HG02884 (cell line): ENCODE results near the gene MED14.

Experiments
- ATAC-seq: cut with Tn5 transposase; IDR thresholded peaks from one replicate; pipeline ENCODE4 v1.9.1; 2021; ENCODE audit warnings: mild to moderate bottlenecking, moderate library complexity; ENCODE audit not compliant: unreplicated experiment

MED14 gene

DNA sequence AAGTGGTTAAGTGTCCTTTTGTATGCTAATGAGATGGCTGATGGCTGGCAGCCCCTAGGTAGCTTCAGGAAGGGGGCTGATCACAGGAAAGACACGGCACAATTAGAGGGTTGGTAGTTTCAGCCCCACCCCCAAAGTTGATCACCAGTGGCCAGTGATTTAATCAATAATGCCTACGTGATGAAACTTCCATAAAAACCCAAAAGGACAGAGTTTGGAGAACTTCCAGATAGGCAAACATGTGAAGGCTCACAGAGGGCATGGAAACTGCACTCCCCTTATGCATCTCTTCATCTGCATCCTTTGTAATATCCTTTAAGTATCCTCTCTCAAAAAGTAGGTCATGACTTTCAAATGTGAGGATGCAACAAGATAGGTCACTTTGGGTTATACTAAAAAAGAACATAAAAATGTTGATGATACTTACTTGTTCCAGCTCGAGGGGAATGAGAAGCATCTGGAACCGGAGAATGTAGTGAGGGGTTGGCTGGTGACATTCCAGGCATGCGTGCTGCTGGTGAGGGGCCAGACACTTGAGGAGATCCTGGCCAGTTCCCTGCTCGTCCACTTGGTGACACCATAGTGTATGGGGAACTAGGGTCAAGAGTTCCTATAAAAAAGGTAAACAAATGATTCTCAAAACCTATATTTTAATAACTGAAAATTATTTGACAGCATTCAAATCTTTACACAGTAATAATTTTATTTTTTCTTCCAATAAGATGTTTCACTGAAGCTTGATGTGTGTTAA is 71.3 kb downstream of the MED14 start:
- ATAC-seq = no peak

DNA sequence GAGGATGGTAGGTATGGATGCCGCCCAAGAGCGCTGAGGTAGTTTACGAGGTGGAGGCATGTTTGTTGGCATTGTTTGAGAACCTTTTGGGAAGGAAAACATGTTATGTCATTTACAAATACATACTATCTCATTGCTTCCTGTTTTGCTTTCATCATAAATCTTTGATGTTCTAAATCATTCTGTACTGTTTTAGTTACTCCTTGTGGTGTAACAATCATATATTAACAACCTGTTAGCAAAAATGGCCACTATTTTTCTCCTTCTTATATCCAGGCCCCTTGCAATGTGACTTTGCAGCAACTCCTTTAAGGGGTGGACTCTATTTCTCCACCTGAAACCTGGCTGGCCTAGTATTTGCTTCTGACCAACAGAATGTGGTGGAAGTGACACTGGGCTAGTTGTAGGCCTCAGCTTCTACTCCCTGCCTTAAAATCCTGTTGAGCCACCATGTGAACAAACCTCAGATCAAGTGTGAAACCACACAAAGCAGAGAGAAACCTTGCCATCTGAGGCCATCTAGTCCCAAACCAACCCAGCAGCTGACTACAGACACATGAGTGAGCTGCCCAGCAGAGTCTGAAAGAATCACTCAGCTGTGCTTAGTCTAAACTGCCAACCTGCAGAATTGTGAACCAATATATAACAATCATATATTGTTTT is 72.1 kb downstream of the MED14 start:
- no peak for ATAC-seq

DNA sequence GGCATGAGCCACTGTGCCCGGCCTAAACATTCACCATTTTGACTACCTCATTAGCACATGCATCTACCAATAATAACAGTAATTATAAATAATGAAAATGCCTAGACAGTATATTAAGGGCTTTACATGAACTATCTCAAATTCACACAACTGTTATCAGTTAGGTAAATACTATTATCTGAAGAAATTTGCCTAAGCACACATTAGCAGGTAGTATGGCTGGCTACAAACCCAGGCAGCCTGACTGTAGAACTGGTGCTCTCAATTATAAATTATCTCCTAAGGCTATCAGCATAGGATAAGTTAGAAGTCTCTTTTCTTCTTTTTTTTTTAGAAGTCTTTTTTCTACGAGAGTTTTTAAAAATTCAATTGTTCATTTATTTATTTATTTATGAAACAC is 73.9 kb downstream of the MED14 start:
- ATAC-seq = no peak

DNA sequence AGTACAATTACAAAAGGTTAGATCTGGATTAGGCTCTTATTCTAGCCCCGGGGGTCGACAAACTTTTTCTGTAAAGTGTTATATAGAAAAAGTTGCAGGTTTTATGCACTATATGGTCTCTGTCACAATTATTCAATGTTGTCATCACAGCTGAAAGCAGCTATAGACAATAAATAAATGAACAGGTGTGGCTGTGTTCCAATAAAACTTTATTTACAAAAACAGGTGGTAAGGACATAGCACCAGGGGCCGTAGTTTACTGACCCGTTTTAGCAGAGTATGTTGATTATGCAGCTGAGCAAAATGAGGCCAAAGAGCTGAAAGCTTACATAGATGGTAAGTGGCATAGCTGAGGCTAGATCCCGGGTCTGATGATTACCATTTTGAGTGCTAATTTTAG is 75.0 kb downstream of the MED14 start:
- no peak for ATAC-seq

DNA sequence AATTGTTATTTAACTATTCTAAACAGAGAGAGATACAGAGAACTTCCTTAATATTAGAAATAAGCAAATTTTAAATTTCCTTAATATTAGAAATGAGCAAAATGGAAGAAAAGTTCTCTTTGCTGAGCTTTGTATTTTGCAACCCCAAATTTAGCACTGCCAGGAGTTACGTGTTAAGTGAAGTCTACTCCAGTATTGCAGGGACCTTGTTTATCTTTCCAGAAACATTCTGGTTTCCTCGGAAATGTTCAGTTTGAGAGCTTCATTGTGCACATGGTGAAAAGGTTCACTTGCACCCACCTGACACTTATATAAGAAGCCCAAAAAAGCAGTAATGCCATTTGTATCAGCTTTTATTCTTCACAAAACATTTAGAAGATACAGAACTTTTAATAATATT is 81.8 kb downstream of the MED14 start:
- no peak for ATAC-seq

DNA sequence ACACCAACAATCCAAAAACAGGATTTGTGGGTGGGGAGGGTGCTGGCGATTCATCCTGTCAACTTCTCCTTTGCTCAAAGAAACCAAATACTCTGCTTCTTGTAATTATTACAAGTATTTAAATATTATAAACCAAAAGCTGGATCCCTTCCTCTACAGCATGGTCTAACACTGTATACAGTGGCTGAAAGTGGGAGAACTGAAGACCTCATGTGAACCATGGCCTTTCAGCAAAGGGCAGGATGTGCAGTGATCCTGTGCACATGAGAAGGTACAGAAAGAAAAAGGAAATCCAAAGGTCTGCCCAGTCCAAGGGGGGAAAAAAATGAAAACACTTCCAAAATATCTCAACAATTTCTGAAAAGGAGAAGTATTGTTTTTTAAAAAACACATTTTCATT is 82.7 kb downstream of the MED14 start:
- no peak for ATAC-seq

DNA sequence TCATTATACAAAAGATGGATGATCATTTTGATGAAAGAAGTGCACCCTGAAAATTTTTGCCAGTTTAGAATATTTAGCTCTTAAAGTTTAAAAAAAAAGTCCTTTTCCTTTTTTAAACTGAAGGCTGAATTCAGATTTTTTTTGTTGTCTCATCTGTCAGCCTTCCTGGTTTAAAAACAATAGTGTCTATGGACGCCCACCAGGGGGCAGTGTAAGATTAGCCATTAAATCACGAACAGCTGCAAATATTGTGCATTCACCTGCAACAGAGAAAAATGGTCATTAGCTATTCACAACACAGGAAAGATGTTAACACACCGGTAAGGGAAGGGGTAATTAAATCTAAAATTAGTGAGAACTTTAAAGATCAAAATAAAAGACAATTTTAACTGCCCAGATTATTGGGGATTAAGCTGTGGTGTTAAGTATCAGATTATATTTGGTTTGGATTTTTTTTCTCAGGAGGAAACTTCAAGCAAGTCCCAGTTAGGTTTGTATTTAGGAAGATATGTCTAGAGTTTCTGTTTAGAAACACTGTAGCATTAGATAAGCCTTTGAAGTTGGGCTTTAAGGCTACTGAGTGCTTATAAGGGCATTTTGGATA is 83.6 kb downstream of the MED14 start:
- ATAC-seq = no peak

DNA sequence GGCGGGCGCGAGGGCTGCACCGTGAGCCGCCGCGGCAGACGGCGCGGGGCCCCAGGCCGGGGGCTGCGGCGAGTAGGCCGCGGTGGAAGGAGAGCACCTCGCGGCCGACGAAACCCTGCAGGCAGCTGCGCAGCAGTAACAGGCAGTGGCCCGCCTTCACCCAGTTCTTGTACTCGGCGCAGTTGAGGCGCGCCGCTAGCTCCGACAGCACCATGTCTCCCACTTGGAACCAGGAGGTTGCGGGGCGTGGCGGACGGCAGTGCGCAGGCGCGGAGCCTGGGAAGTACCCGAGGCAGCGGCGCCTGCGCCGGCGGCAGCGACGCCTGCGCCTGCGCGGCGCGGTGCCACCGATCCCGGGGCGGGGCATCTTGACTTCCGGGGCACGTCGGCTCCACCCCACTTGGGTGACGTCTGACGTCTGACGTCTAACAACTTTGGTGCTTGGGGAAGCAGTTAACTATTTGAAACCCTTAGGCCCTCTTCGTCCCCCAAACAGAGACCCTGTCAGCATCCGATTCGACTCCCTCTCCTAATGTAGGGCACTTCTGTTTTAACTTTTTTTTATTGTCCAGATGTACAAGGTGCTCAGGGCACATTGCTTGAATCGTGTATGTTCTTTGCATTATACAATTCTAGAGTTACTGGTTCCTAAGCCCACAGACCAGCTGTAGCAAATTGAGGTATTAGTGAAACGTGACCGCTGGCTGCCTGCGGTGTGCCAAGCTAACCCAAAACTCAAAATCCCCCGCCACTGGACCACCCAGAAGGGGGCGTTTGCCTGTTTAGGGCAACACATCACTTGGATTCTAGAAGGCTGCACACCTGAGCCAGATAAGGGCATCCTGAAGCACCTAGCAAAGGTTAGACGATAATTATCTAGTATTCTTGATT is 87.8 kb downstream of the MED14 start, which contains the start of gene CXorf38:
Gene CXorf38, minus strand, starts transcription at position 255 of the 891 bp plus-strand sequence. Its CDS starts 41 bp downstream, at position 214.
- ATAC-seq = peak; percentile 60

DNA sequence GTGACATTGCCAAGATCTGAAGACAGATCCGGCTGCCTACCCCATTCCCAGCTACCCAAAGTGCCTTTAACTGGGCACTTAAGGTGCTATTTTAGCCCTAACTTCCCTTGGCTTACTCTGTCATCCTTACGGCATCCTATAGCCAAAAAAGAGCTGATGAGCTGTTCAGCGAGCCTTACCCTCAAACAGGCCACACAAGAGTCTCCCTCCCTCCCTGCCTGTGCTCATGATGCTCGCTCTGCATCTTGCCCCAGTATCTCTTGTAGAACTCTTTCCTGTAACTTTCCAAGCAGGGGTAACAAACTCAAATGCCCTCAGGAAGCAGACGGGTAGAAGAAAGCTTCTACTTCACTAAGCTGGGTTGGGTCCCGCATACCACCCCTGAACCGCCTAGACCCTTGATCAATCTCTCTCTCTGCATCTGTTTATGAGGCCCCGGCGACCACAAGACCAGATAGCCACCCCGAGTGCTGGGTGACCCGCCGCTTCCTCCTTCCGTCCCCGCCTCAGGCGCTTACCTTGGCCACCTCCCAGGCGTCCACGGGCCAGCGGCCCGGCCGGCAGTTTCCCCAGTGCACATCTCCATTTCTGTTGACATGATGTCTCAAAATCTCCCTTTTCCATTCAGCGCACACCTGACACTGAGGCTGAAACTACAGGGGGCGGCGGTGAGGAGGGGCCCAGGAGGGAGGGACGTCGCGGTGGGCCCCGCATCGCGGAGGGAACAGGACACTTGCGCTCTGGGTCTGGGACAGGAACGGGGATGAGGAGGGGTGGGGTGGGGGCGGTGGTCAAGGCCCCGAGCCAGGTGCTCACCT is 88.6 kb downstream of the MED14 start:
- peak; percentile 20 for ATAC-seq

DNA sequence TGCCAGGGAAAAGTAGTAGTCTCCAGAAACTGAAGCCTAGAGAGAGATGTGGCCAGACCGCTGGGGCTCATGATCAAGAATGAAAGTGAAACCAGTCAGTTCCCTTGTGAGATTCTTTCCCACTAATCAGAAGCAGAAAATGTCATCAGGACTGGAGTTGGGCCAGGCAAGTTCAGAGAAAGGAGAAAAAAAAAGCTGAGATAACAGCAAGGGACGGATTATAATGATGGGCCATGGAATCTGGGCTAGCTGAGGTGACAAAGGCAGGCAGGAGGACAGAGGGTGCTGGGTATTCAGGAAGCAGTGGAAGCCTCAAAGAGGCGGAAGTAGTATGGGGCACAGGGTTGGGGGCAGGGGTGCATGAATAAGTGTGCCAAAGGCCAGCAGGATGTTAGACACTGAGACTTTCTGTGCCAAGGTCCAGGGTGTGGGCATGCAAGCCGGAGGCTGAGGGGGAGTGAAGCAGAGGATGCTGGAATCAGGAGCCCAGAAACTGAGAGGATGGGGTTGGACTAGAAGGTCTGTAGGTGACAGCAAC is 90.5 kb downstream of the MED14 start:
- ATAC-seq = no peak

DNA sequence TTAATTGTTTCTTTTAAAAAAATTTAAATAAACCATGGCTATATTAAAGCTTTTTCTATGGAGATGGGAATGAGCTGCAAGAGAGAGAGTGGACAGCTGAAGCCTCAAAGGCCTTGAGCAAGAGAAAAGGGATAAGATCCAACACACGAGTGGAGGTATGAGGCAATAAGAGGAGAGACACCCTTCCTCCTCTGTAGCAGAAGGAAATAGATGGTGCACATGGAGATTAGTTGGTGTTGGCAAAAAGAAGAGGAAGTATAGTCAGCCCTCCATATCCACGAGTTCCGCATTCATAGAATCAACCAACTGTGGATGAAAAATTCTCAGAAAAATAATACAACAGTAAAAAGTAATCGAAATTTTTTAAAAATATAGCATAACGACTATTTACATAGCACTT is 91.2 kb downstream of the MED14 start:
- ATAC-seq = no peak

DNA sequence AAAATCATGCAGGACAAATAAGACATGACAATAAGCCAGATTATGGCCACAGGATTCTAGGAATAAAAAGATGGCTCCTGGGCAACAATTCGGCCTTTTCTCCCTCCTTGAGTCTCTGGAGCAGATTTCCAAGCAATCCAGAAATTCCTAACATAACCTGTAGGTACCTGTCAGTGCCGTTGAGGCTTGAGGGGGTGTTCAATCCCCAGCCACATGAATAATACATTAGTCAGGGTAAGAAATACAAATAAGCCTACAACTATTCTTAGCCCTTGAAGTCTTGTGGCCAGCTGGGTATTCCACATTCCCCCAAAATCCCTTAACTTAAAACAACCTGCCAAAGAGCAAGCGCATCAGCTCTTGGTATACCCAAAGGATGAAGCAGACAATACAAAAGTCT is 97.7 kb downstream of the MED14 start:
- no peak for ATAC-seq

DNA sequence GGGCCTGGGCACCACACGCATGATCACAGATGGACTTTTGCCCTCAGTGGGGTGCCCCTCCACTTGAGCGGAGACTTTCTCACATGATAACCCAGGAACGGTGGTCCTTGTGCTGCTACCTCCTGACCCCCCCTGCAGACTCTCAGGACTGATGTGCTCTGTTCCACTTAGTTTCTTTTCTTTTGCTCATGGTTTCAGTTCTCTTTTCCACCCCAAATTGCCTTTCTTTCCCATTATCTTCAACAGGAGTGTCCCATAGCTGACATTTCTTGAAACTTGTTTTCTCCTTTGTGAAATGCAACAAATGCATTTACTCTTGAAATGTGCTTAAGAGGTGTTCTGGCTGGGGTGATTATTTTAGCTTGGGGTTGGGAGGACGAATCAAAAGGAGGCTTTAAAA is 103.1 kb downstream of the MED14 start:
- no peak for ATAC-seq

DNA sequence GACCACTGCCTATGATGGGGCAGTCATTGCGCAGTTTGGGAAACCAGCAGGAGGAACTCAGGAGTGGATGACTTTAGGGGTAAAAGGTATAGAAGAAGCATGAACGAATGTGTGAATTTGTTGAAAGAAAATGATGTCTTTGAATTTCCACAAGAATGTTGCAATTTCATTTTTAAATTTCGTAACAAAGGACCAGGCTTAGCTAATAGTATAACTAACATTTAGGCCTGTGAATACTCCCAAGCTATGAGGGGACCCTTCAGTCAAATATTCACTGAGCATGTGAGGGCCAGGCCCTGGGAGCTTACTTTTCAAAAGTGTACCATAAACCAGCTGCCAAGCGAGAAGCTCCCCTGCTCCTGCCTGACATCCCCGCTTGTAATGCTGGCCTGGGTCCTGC is 106.8 kb downstream of the MED14 start:
- no peak for ATAC-seq

DNA sequence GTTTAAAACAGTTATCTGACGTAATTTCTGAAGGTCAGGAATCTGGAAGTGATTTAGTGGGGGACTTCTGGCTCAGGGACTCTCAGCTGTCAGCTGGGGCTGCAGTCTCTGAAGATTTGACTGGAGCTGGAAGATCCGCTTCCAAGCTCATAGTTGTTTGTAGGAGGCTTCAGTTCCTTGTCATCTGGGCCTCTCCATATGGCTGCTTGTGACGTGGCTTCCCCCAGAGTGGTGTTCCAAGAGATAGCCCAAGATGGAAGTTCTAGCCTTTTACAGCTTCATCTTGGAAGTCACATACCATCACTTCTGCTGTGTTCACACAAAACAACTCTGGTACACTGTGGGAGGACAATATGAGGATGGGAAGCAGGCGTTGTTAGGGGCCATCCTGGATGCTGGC is 110.0 kb downstream of the MED14 start:
- ATAC-seq = no peak

DNA sequence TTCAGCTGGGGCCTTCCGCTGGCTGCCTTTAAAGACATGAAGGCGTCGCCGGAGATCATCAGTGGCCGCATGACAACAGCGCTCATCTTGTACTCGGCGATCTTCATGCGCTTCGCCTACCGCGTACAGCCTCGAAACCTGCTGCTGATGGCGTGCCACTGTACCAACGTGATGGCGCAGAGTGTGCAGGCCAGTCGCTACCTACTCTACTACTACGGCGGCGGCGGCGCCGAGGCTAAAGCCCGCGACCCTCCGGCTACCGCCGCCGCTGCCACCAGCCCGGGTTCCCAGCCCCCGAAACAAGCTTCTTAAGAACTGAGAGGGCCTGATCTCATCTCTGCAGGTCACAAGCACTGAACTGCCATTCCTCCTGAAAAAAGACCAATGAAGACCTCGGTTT is 111.7 kb downstream of the MED14 start:
- ATAC-seq = no peak

DNA sequence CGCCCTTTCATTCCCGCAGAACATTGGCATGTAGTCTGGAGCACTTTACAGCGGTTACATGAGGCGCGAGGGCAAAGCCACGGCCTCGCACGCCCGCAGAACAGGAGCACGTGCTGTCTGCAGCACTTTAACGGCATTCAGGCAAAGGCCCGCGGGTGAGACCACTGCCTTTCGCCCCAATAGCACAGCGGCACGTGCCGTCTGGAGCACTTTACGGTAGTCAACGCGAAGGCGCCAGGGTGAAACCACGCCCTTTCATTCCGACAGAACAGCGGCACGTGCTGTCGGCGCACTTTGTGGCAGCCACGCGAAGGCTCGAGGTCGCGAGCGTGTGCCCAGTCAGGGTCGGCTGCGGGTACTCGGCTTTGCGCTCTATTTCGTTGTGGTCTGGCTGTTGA is 112.2 kb downstream of the MED14 start, which contains the start of gene MPC1L:
Gene MPC1L, plus strand, starts transcription at position 290 of the 398 bp plus-strand sequence. CDS start 138 bp downstream, outside the sequence.
- no peak for ATAC-seq

DNA sequence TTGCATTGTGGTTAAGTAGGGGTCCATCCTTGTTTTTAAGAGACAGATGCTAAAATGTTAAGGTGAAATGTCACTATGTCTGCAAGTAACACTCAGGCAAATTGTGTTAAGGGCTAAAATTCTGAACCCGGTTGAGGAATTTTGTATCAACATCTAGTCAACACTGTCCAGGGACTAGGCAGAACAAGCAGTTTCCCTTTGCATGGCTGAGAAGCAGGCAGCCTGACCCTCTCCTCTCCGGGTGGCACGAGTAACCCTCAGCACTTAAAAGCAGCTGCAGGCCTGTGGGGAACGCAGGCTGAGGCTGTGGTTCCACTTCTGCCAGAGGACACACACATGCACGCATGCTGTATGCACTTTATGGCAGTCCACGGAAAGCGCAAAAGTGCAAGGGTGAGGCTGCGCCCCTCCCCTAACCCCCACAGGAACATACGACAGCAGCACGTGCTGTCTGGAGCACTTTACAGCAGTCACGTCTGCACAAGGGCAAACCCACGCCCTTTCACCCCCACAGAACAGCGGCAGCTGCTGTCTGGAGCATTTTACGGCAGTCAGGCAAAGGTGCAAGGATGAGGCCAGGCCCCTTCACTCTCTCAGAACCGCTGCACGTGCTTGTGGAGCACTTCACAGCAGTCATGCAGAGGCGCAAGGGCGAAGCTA is 112.7 kb downstream of the MED14 start:
- ATAC-seq = no peak

DNA sequence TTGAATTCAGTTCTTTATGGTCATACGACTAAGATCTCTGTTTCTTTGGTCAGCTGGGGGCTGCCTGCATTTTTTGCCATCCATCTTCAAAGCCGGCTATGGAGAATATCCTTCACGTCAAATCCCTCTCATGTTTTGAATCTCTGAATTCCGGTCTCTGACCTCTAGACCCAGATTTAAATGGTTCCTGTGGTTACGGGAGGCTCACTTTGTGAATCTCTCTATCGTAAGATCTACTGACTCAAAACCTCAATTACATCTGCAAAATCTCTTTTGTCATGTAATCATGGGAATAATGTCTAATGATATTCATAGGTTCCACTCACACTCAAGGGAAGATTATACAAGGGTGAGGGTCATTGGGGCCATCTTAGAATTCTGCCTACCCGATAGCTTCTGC is 117.8 kb downstream of the MED14 start:
- ATAC-seq = no peak
